Lower lobe of right lung (tissue), 2 donors: Measurements from ENCODE around the gene CPT1C. TPM values are rescaled to one million over a fixed set of nuclear protein-coding genes. Genes with fewer than 3 reads are reported as not detected.

ENCODE experiments used
- ATAC-seq, 2 donors: fragments of 200-7000 bp; cut with Tn5 transposase; one replicate each; pipeline ENCODE4 v1.9.1; 2020 to 2022; ENCODE audit warnings: mild to moderate bottlenecking in 2 of 2, moderate library complexity in 2 of 2
- DNase-seq: peaks from one replicate; pipeline ENCODE4 v3.0.0-alpha.2; 2020
- H3K27ac ChIP-seq: fragments of 200-600 bp; one replicate; pipeline ENCODE4 v1.8.0; 2022
- H3K27me3 ChIP-seq: fragments of 200-600 bp; one replicate; pipeline ENCODE4 v1.8.0; 2022; ENCODE audit warnings: low read depth
- H3K36me3 ChIP-seq: fragments of 200-600 bp; one replicate; pipeline ENCODE4 v1.8.0; 2022; ENCODE audit warnings: mild to moderate bottlenecking
- H3K4me1 ChIP-seq: fragments of 200-600 bp; one replicate; pipeline ENCODE4 v1.8.0; 2022
- H3K4me3 ChIP-seq: fragments of 200-600 bp; one replicate; pipeline ENCODE4 v1.8.0; 2022; ENCODE audit warnings: mild to moderate bottlenecking
- H3K9me3 ChIP-seq: fragments of 200-600 bp; one replicate; pipeline ENCODE4 v1.8.0; 2022
- intact Hi-C: fragments of 100-400 bp; cut with DNase I; formaldehyde crosslinking; loops from one replicate; pipeline ENCODE4 v1.11.0; 2022
- total RNA-seq: library from RNA; stranded (reverse); fragmentation: NEBNext Ultra II Directional; extraction: Animal tissue kit (Norgen Biotek cat#: 25700); gene quantifications from one replicate; pipeline ENCODE4 v1.2.1, GENCODE V29; 2021
- TF ChIP-seq, protein P1 (sequence below): fragments of 200-600 bp; IDR thresholded peaks from one replicate; pipeline ENCODE4 v1.8.0; 2022; ENCODE audit warnings: antibody characterized with exemption, mild to moderate bottlenecking
- donor health status: DM: no; HTN: yes; CAD: no; lungs with severe emphysema.

Gene CPT1C
- total RNA-seq, 1 donor from 2014 or later: 3.8 TPM

DNA sequence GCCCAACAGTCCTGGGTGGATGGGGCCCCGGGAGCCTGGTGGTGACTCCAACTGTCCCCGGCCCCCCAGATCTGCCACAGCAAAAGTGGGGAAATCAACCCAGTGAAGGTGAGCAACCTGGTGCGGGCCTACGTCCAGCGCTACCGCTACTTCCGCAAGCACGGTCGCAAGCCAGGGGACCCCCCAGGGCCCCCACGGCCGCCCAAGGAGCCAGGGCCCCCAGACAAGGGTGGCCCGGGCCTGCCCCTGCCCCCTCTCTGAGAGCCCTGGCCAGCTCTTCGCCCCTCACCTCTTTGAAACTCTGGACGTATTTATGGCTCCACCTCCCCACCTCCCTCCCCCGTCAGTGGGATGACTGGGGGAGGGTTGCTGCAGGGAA lies 32.8 kb upstream of the CPT1C start:
- Histone ChIP-seq H3K36me3 (peaks cover 100% of the 10 kb centered on the region), H3K9me3 (no peaks in the 10 kb centered on the region), H3K27me3 (no peaks in the 10 kb centered on the region), H3K4me3 (no peak overlapping the region), H3K27ac (no peak overlapping the region), H3K4me1 (peaks cover 2% of the 10 kb centered on the region)
- intact Hi-C loops: no loop called here
- TF ChIP-seq, protein P1, sequence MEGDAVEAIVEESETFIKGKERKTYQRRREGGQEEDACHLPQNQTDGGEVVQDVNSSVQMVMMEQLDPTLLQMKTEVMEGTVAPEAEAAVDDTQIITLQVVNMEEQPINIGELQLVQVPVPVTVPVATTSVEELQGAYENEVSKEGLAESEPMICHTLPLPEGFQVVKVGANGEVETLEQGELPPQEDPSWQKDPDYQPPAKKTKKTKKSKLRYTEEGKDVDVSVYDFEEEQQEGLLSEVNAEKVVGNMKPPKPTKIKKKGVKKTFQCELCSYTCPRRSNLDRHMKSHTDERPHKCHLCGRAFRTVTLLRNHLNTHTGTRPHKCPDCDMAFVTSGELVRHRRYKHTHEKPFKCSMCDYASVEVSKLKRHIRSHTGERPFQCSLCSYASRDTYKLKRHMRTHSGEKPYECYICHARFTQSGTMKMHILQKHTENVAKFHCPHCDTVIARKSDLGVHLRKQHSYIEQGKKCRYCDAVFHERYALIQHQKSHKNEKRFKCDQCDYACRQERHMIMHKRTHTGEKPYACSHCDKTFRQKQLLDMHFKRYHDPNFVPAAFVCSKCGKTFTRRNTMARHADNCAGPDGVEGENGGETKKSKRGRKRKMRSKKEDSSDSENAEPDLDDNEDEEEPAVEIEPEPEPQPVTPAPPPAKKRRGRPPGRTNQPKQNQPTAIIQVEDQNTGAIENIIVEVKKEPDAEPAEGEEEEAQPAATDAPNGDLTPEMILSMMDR: no peak
- DNase-seq (no peak), ATAC-seq (no peak)

DNA sequence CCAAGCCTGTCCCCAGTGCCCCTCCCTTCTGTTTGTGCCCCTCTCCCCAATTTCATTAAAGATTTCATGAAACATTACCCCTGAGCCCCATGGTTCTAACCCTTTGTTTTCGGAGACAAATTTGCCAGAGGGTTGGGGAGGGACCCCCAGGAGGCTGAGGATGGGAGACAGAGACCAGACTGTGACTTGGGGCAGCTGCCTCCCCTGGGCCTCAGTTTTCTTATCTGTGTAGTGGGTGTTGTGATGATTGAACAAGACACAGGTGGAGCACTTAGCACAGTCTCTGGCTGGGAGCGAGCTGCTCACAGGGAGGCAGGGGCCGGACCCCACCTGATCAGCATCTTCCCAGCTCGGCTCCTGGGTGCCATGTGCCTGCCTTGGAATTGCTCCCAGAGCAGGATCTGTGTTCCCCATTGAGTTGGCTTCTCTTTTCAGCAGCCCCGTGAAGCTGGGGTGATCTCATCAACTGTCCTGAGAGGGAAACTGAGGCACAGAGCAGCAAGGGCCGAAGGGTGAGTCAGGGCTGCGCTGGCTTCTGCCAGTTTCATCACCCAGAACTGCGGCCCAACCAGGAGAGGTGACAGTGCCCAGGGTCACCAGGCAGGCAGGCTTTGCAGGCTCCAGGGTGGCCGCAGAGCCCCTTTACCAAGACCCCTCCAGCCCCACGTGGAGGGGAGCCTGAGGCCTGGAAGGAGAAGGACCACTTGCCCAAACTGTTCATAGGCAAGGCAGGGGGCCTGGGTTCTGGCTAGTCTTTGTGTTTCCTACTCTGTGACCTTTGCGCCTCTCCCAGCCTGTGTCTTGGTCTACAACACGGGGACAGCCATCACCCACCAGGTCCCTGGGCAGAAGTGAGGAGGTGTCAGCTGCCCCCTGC lies 32.1 kb upstream of the CPT1C start:
- TF ChIP-seq, protein P1: no peak
- H3K4me1 ChIP-seq: peaks cover 8% of the 10 kb centered on the region
- DNase-seq: no peak
- H3K4me3 ChIP-seq: no peak overlapping the region
- intact Hi-C loops: no loop called here
- no peaks in the 10 kb centered on the region for H3K9me3 ChIP-seq
- H3K36me3 ChIP-seq: peaks cover 94% of the 10 kb centered on the region
- no peak for ATAC-seq
- no peak overlapping the region for H3K27ac ChIP-seq
- no peaks in the 10 kb centered on the region for H3K27me3 ChIP-seq

DNA sequence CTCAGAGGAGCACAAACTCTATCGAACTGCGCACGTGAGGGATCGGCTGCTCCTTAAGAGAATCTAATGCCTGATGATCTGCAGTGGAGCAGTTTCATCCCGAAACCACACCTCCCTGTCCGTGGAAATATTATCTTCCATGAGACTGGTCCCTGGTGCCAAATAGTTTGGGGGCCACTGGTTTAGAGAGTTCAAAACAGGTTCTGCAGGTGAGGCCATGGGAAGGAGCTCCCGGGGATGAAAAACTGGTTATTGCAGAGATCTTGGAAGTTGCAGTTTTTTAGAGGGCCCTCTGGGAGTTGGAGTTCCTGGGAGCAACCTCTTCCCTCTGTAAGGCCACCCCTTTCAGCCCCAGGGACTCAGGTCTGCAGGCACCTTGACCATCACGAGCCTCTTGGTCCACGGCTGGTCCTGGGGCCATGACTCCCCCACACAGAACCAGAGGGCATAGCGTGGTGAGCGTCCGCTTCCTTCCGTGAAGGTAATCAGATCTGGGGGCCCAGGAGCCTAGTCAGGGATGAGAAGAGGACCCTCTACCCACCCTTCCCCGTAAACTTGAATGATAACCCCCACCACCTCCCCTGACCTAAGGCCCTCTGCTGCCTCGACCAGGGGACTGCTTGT lies 30.5 kb upstream of the CPT1C start:
- Histone ChIP-seq H3K27me3 (no peaks in the 10 kb centered on the region), H3K36me3 (peaks cover 78% of the 10 kb centered on the region), H3K4me3 (no peak overlapping the region), H3K27ac (no peak overlapping the region), H3K9me3 (no peaks in the 10 kb centered on the region), H3K4me1 (peaks cover 12% of the 10 kb centered on the region)
- DNase-seq: no peak
- intact Hi-C loops: no loop called here
- TF ChIP-seq, protein P1: no peak
- ATAC-seq: no peak

GRCh38 chr19:49662011-49662410 lies 28.9 kb upstream of the CPT1C start:
- DNase-seq: no peak
- Histone ChIP-seq H3K9me3 (no peaks in the 10 kb centered on the region), H3K4me3 (no peak overlapping the region), H3K27me3 (no peaks in the 10 kb centered on the region), H3K27ac (no peak overlapping the region), H3K4me1 (peaks cover 23% of the 10 kb centered on the region), H3K36me3 (peaks cover 62% of the 10 kb centered on the region)
- TF ChIP-seq, protein P1: no peak
- no peak for ATAC-seq
- intact Hi-C loops: no loop called here

DNA sequence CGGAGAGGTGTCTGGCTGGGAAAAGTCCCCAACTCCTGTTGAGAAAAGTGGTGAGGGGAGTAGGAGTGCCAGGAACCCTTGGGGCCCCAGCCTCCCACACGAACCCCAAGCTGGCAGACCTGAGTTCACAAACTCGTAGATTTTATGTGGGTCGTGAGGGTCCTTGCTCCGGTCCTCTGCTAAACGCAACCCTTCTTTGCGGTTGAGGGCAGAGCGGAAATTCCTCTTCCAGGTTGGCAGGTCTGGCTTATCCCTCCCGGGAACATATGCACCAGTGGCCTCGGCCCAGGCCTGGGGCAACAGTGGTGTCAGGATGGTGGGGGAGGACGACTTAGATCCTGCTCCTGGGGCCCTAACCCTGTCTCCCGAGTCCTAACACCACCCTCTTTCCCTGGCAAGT lies 27.7 kb upstream of the CPT1C start:
- intact Hi-C loops: no loop called here
- Histone ChIP-seq H3K27ac (no peak overlapping the region), H3K4me3 (no peak overlapping the region), H3K4me1 (peaks cover 23% of the 10 kb centered on the region), H3K9me3 (no peaks in the 10 kb centered on the region), H3K36me3 (peaks cover 50% of the 10 kb centered on the region), H3K27me3 (no peaks in the 10 kb centered on the region)
- TF ChIP-seq, protein P1: no peak
- ATAC-seq: no peak
- no peak for DNase-seq
